ENCODE measurements around the gene XPO6. TPM values are rescaled to one million over a fixed set of nuclear protein-coding genes. Genes with fewer than 3 reads are reported as not detected.

The XPO6 gene
- total RNA-seq, 1 experiment from 2014 or later: 162 TPM

GRCh38 chr16:28069971-28070794, 141.6 kb downstream of the XPO6 start:
- no TSS peak for BruUV-seq (replicated peaks)
- no peaks in the 10 kb centered on the region for H3K36me3 ChIP-seq (ENCODE audit: control insufficient read depth in 1 of 2, insufficient read depth in 2 of 2, low read length in 2 of 2)
- POLR2A ChIA-PET: no interaction called here
- H3K9ac ChIP-seq (ENCODE audit: low read length): no peak overlapping the region
- no peak overlapping the region for H2AFZ ChIP-seq (ENCODE audit: low read depth, low read length, poor library complexity, severe bottlenecking)
- H3K4me2 ChIP-seq (ENCODE audit: low read length): no peak overlapping the region
- H3K79me2 ChIP-seq (ENCODE audit: insufficient read depth, low read length): no peaks in the 10 kb centered on the region
- no peak overlapping the region for H3K27ac ChIP-seq (ENCODE audit: low read depth, low read length)
- ATAC-seq: peak; percentile 28; the same call in 1 of the 2 replicates
- intact Hi-C loops (cut with micrococcal nuclease): loop anchor here (1.0 to 10.0 kb wide), 6 partner anchors 98 to 428 kb away; partner anchors contain the start of gene XPO6
- RAD21 ChIA-PET (ENCODE audit: low non-redundant PET in 1 of 2, low total read pairs in 2 of 2, uncharacterized antibody in 2 of 2, unreplicated experiment in 2 of 2): interaction anchor here (0.6 to 1.5 kb wide), 5 partner anchors 96 to 482 kb away, joined by 3 to 7 read pairs (median 3); no protein-coding TSS in a partner anchor
- no peaks in the 10 kb centered on the region for H4K20me1 ChIP-seq (ENCODE audit: insufficient read depth)
- no peaks in the 10 kb centered on the region for H3K9me3 ChIP-seq (ENCODE audit: control insufficient read depth in 1 of 2, insufficient read depth in 1 of 2, low read depth in 1 of 2, low read length in 2 of 2)
- CTCF ChIA-PET: interaction anchor here (0.8 to 3.3 kb wide), 5 partner anchors 10 to 177 kb away, joined by 3 to 36 read pairs (median 7); no protein-coding TSS in a partner anchor
- TF ChIP-seq REST (IDR thresholded peaks at IDR 0.05; ENCODE audit: low read depth) (no peak), MAX (IDR thresholded peaks at IDR 0.05) (no peak), ZNF274 (IDR thresholded peaks at IDR 0.05; ENCODE audit: low read depth, low read length) (no peak), EGR1 (IDR thresholded peaks at IDR 0.05; ENCODE audit: low read depth) (no peak), FOSL1 (IDR thresholded peaks at IDR 0.05; ENCODE audit: low read depth) (no peak), EZH2 (IDR thresholded peaks at IDR 0.05) (no peak), ZBTB33 (IDR thresholded peaks at IDR 0.05; ENCODE audit: extremely low read depth, insufficient replicate concordance, low read length) (no peak), SIN3A (IDR thresholded peaks at IDR 0.05; ENCODE audit: low read depth) (no peak), TCF7L2 (IDR thresholded peaks at IDR 0.05; ENCODE audit: borderline replicate concordance, extremely low read depth, insufficient read depth, insufficient read length) (no peak), YY1 (IDR thresholded peaks at IDR 0.05; ENCODE audit: extremely low read depth, insufficient replicate concordance, low read depth, low read length) (no peak), ELF1 (IDR thresholded peaks at IDR 0.05; ENCODE audit: borderline replicate concordance, low read depth) (no peak), ATF3 (IDR thresholded peaks at IDR 0.05) (no peak), CTCF (IDR thresholded peaks at IDR 0.05 in 2 of 3, conservative IDR thresholded peaks at IDR 0.05 in 1 of 3; ENCODE audit: borderline replicate concordance in 1 of 3, insufficient read depth in 1 of 3, low read depth in 2 of 3, low read length in 2 of 3) (no peak)
- no peak for DNase-seq (ENCODE audit: low read depth, low spot score)
- H3K4me1 ChIP-seq (ENCODE audit: control insufficient read depth in 1 of 2, insufficient read depth in 2 of 2, low read length in 2 of 2): no peaks in the 10 kb centered on the region
- H3K9me2 ChIP-seq (ENCODE audit: insufficient read depth): no peaks in the 10 kb centered on the region
- H3K27me3 ChIP-seq (ENCODE audit: insufficient read depth, low read length): no peaks in the 10 kb centered on the region
- H3K4me3 ChIP-seq (replicated peaks in 1 of 2; ENCODE audit: low read depth in 1 of 2, low read length in 2 of 2): no peak overlapping the region

Measured in HCT116 (cell line).